Thoracic aorta (tissue), 2 donors: Measurements from ENCODE around the gene MED12L. TPM values are rescaled to one million over a fixed set of nuclear protein-coding genes. Genes with fewer than 3 reads are reported as not detected.

Experiments
- ATAC-seq: fragments of 150-250 bp; one replicate; pipeline ENCODE4 v1.8.0; 2017; ENCODE audit warnings: low read depth; ENCODE audit not compliant: insufficient number of reproducible peaks, low FRiP score
- DNase-seq: peaks from one replicate; pipeline ENCODE4 v3.0.0-alpha.2; 2020; ENCODE audit warnings: low spot score
- H3K27ac ChIP-seq, 2 donors: fragments of 200-600 bp; sonication (generic); 1 replicate in 1 of 2; 2 replicates in 1 of 2; pipeline ENCODE4 v1.5.1; 2016; ENCODE audit warnings: mild to moderate bottlenecking in 2 of 2, moderate library complexity in 2 of 2
- H3K27me3 ChIP-seq: fragments of 200-600 bp; sonication (generic); replicated peaks from 2 replicates; pipeline ENCODE4 v1.6.0; 2016; ENCODE audit warnings: mild to moderate bottlenecking; ENCODE audit not compliant: insufficient read depth
- H3K36me3 ChIP-seq: fragments of 200-600 bp; sonication (generic); one replicate; pipeline ENCODE4 v1.5.1; 2016
- H3K4me1 ChIP-seq, 2 donors: fragments of 200-600 bp; sonication (generic); 1 replicate in 1 of 2; 2 replicates in 1 of 2; pipeline versions ENCODE4 v1.5.1 to v1.6.0; 2016; ENCODE audit warnings: low read depth in 2 of 2, mild to moderate bottlenecking in 1 of 2; ENCODE audit not compliant: control insufficient read depth in 1 of 2
- H3K4me3 ChIP-seq: fragments of 200-600 bp; sonication (generic); 2 replicates; pipeline ENCODE4 v1.5.1; 2016; ENCODE audit warnings: mild to moderate bottlenecking
- H3K9me3 ChIP-seq: fragments of 200-600 bp; sonication (generic); 2 replicates; pipeline ENCODE4 v1.5.1; 2016
- CTCF ChIP-seq: fragments of 200-600 bp; sonication (generic); IDR thresholded peaks from one replicate; pipeline ENCODE4 v1.5.1; 2019; ENCODE audit warnings: antibody characterized with exemption
- total RNA-seq, 2 donors: library from RNA; depleted of rRNA; stranded (reverse); fragments of >200 nt; gene quantifications; one replicate each; pipeline versions ENCODE4 v1.1.0 to v1.2.3, GENCODE V29; 2016

Gene MED12L
- total RNA-seq, 2 donors from 2014 or later = 0.27 to 2.0 TPM

GRCh38 chr3:151204530-151205402, 119.3 kb downstream of the MED12L start:
- ATAC-seq = no peak

DNA sequence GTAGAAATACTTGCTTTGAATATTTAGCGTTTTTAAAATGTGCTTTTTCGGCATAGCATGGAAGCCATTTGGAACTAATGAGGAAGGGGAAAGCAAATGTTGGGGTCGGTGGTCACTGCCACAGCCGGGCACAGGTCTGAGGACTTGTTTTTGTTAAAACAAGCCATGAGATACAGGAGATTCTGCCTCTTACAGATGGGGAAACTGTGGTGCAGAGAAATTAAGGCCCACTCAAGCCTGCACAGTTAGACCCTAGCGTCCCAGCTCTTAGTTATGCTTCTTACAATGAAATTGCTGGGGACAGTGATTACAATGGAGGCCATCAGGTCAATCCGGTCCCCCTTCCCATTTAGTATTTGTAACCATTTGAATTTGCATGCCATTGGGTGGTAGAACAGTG, 120.0 kb downstream of the MED12L start:
- DNase-seq (no peak), ATAC-seq (no peak)
- H3K27ac ChIP-seq = no peak overlapping the region
- no peak for TF ChIP-seq CTCF
- H3K4me1 ChIP-seq = no peaks in the 10 kb centered on the region
- no peak overlapping the region for H3K4me3 ChIP-seq
- H3K27me3 ChIP-seq = no peaks in the 10 kb centered on the region
- H3K36me3 ChIP-seq = no peaks in the 10 kb centered on the region
- H3K9me3 ChIP-seq = no peaks in the 10 kb centered on the region

More at GRCh38 chr3:151204530-151205402, 119.3 kb downstream of the MED12L start:
- no peaks in the 10 kb centered on the region for H3K36me3 ChIP-seq
- TF ChIP-seq CTCF = no peak
- no peak overlapping the region for H3K27ac ChIP-seq
- DNase-seq = no peak
- H3K9me3 ChIP-seq = no peaks in the 10 kb centered on the region
- no peaks in the 10 kb centered on the region for H3K4me1 ChIP-seq
- H3K27me3 ChIP-seq = no peaks in the 10 kb centered on the region
- no peak overlapping the region for H3K4me3 ChIP-seq

DNA sequence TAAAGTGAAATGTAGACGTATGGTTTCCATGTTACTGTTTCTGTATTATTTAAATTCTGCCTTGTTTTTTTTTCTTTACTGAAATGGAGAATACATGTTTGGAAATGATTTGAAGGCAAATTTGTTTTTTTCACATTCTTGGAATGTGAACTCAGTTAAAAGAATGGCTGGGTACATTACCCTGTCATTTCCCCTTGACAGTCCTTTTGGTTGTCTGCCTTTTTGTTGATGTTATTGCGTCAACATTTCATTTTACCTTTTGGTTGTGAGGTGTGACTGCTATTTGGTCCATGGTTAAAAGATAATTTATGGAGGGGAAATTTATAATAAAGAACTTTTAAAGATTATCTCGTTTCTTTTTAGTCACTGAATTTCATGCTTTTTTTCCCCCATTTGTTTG, 120.7 kb downstream of the MED12L start:
- H3K4me3 ChIP-seq = no peak overlapping the region
- no peak overlapping the region for H3K27ac ChIP-seq
- DNase-seq (no peak), ATAC-seq (no peak)
- no peaks in the 10 kb centered on the region for H3K27me3 ChIP-seq
- H3K36me3 ChIP-seq = no peaks in the 10 kb centered on the region
- no peaks in the 10 kb centered on the region for H3K4me1 ChIP-seq
- no peak for TF ChIP-seq CTCF
- no peaks in the 10 kb centered on the region for H3K9me3 ChIP-seq

- Histone ChIP-seq H3K9me3 (no peaks in the 10 kb centered on the region), H3K4me3 (no peak overlapping the region), H3K36me3 (no peaks in the 10 kb centered on the region), H3K27ac (no peak overlapping the region), H3K27me3 (no peaks in the 10 kb centered on the region), H3K4me1 (no peaks in the 10 kb centered on the region)
- ATAC-seq = no peak
- DNase-seq = no peak
- TF ChIP-seq CTCF = no peak
These were observed 124.2 kb downstream of the MED12L start for GRCh38 chr3:151209654-151210053.

DNA sequence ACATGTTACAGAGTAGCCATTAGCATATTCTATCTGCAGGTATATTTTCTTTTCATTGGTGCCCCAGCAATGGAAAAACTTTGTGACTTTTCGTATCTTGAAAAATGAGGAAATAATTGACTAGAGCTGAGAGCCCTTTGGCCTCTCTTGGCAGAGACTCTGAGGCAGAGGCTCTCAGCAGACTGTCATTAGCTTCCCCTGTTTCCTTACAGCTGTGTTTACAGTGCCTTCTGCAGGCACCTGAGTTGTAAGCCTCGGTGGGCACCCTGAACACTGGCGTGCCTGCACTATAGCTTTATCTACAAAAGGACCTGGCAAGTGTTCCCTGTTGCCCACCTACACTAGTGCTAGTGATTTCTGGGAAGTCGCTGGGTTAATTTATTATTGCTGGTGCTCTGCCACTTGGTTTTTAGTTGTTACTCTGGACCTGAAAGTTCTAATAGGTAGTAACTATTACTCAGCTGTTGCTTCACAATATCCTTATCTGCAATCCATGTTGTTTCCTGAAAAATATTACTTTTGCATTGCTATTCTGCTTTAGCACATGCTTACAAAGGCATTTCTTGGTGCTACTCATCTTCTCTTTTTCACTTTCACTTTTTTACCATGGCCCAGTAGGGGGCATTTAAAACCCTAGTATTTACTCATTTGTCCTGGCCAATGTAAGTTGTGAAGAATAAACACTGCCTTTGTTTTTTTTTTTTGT, 125.4 kb downstream of the MED12L start:
- DNase-seq = no peak
- Histone ChIP-seq H3K9me3 (no peaks in the 10 kb centered on the region), H3K36me3 (no peaks in the 10 kb centered on the region), H3K27me3 (no peaks in the 10 kb centered on the region), H3K4me1 (no peaks in the 10 kb centered on the region), H3K27ac (no peak overlapping the region), H3K4me3 (no peak overlapping the region)
- no peak for ATAC-seq
- TF ChIP-seq CTCF = no peak
